Esophagus muscularis mucosa (tissue), 4 donors: ENCODE results near the gene IFNK. TPM values are rescaled to one million over a fixed set of nuclear protein-coding genes. Genes with fewer than 3 reads are reported as not detected.

Source experiments
- DNase-seq: peaks from one replicate; pipeline ENCODE4 v3.0.0-alpha.2; 2017; ENCODE audit errors: extremely low spot score
- H3K27ac ChIP-seq, 4 donors: fragments of 200-600 bp; sonication (generic); replicated peaks in 1 of 4; 1 replicate in 3 of 4; 2 replicates in 1 of 4; pipeline ENCODE4 v1.5.1; 2016 to 2019; ENCODE audit warnings: mild to moderate bottlenecking in 1 of 4
- H3K27me3 ChIP-seq, 4 donors: fragments of 200-600 bp; sonication (generic); one replicate each; pipeline versions ENCODE4 v1.5.1 to v1.6.0; 2016 to 2019
- H3K36me3 ChIP-seq, 4 donors: fragments of 200-600 bp; sonication (generic); one replicate each; pipeline ENCODE4 v1.5.1; 2016 to 2019
- H3K4me1 ChIP-seq, 4 donors: fragments of 200-600 bp; sonication (generic); one replicate each; pipeline ENCODE4 v1.5.1; 2016 to 2019
- H3K4me3 ChIP-seq, 4 donors: fragments of 200-600 bp; sonication (generic); 1 replicate in 2 of 4; 2 replicates in 2 of 4; pipeline ENCODE4 v1.5.1; 2016 to 2019; ENCODE audit warnings: mild to moderate bottlenecking in 4 of 4, moderate library complexity in 1 of 4
- H3K9me3 ChIP-seq, 4 donors: fragments of 200-600 bp; sonication (generic); 1 replicate in 3 of 4; 2 replicates in 1 of 4; pipeline ENCODE4 v1.5.1; 2016 to 2019
- EP300 ChIP-seq: sonication (generic); formaldehyde crosslinking; IDR thresholded peaks from one replicate; pipeline ENCODE4 v1.6.1; 2017; ENCODE audit warnings: antibody characterized with exemption
- POLR2A ChIP-seq: fragments of 450-650 bp; IDR thresholded peaks from one replicate; pipeline ENCODE4 v1.6.1; 2017; ENCODE audit warnings: antibody characterized with exemption, moderate library complexity, mild to moderate bottlenecking, low read depth
- POLR2AphosphoS5 ChIP-seq, 2 donors: sonication (generic); formaldehyde crosslinking; IDR thresholded peaks; one replicate each; pipeline ENCODE4 v1.6.1; 2017; ENCODE audit warnings: antibody characterized with exemption in 2 of 2
- WGBS: methylation state at CpG from one replicate; pipeline ENCODE4 v1.1.5; 2018; 5-methylcytosine and 5-hydroxymethylcytosine counted together
- intact Hi-C: fragments of 100-400 bp; cut with DNase I; formaldehyde crosslinking; loops from one replicate; pipeline ENCODE4 v1.15.1; 2023
- total RNA-seq, 4 donors: library from RNA; depleted of rRNA; stranded (reverse); fragments of >200 nt; gene quantifications; one replicate each; pipeline versions ENCODE4 v1.1.0 to v1.2.1, GENCODE V29; 2016
- TF ChIP-seq, protein P1 (sequence below), 3 experiments: fragments of 200-600 bp in 2 of 3; fragments of 450-650 bp in 1 of 3; sonication (generic) in 2 of 3; IDR thresholded peaks; one replicate each; pipeline ENCODE4 v1.5.1; 2017 to 2019; ENCODE audit warnings: antibody characterized with exemption in 3 of 3, mild to moderate bottlenecking in 2 of 3, moderate library complexity in 1 of 3

Gene IFNK
- total RNA-seq, 4 donors from 2014 or later: not detected

DNA sequence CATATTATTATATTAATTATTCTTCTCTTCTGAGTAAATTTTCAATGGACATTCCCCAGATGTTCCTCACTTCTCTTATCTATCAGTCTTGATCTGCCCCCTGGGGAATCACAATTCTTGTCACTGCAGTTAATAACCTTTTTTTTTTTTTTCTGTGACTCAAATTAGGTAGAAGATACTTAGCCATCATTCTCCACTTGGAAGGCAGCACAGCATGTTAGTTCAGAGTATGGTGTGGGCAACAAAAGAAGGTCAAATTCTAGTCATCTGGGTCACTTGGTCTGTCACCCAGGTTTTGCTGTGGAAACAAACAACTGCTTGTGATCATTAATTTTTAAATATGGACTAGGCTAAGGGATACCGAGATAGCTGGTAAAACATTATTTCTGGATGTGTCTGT, 13.7 kb downstream of the IFNK start:
- no peak for DNase-seq
- Histone ChIP-seq H3K9me3 (no peaks in the 10 kb centered on the region), H3K27me3 (no peaks in the 10 kb centered on the region), H3K4me3 (no peak overlapping the region), H3K4me1 (peaks cover 22 to 80% (median 75%) of the 10 kb centered on the region in 4 donors), H3K36me3 (peaks cover 0 to 5% (median 0%) of the 10 kb centered on the region in 4 donors), H3K27ac (peak overlapping the region in 1 of 4 donors; percentile 89)
- WGBS: 100% methylated on average over 1 of the region's 1 CpG
- TF ChIP-seq EP300 (no peak), POLR2AphosphoS5 (IDR thresholded peaks at IDR 0.05) (no peak), POLR2A (no peak)
- TF ChIP-seq, protein P1, sequence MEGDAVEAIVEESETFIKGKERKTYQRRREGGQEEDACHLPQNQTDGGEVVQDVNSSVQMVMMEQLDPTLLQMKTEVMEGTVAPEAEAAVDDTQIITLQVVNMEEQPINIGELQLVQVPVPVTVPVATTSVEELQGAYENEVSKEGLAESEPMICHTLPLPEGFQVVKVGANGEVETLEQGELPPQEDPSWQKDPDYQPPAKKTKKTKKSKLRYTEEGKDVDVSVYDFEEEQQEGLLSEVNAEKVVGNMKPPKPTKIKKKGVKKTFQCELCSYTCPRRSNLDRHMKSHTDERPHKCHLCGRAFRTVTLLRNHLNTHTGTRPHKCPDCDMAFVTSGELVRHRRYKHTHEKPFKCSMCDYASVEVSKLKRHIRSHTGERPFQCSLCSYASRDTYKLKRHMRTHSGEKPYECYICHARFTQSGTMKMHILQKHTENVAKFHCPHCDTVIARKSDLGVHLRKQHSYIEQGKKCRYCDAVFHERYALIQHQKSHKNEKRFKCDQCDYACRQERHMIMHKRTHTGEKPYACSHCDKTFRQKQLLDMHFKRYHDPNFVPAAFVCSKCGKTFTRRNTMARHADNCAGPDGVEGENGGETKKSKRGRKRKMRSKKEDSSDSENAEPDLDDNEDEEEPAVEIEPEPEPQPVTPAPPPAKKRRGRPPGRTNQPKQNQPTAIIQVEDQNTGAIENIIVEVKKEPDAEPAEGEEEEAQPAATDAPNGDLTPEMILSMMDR (IDR thresholded peaks at IDR 0.05): no peak
- intact Hi-C loops: no loop called here

DNA sequence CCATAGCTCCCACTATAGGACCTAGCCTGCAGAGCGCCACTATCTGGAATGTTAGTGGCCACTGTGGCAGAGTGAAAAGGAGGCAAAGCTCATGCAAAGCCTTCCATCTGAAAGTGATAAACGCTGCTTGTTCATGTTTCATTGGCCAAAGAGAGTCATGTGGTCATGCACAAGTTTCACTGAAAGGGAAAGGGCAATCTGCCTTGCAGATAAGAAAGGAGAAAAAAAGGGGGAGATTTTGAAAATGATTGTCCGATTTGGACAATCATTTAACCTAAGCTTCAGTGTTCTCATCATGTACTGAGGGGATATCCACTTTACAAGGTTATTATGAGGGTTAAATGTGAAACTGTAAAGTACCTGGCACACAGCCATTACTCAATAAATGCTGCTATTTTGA, 14.6 kb downstream of the IFNK start:
- DNase-seq: peak; percentile 39
- Histone ChIP-seq H3K4me3 (no peak overlapping the region), H3K36me3 (peaks cover 0 to 6% (median 0%) of the 10 kb centered on the region in 4 donors), H3K9me3 (no peaks in the 10 kb centered on the region), H3K27ac (peak overlapping the region; percentile 84 to 90 (median 87)), H3K27me3 (no peaks in the 10 kb centered on the region), H3K4me1 (peaks cover 20 to 80% (median 70%) of the 10 kb centered on the region in 4 donors)
- TF ChIP-seq POLR2AphosphoS5 (IDR thresholded peaks at IDR 0.05) (no peak), POLR2A (no peak), EP300 (no peak)
- TF ChIP-seq, protein P1 (IDR thresholded peaks at IDR 0.05): no peak
- 91% methylated on average over 3 of the region's 3 CpGs for WGBS
- intact Hi-C loops: no loop called here

DNA sequence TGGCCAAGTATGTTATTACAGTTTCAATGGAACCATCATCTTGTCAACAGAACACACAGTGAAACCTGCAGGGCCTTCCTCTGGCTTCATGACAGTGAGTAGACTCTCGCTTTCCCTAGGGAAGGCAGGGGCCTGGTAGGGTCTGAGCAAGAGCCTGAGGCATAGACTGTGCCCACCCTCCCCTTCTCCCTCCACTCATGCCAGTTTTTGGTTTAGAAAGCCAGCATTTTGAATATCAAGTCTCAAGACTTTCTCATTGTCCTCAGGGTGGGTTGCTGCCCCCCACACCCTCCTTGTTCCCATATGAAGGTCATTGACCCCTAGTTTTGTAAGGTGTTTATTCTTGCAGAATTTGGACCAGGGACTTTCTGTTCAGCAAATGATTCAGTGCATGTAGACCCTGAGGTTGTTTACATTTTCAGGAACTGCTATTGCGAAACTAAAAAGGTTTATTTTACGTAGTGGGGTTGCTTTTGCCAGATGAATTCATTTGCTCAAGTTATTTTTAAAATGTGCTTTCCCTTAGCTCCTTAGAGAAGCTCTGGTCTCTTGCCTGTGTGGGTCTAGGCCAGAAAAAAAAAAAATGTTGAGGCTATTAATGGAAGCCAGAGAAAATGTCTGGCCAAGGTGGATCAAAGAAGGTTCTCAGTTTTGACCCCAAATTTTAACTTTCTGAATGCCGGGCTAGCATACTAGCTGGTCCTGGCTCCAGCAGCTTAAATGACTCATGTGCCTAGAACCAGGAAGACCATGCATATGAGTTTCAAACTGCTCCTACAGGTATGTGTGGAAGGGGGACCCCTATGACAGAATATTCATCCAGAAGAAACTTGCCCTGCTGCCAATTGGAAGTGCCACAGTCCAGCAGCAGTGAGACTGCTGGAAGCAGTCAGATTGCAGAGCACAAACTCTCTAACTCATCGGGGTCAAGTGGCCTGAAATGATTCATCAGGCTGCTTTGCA, 15.7 kb downstream of the IFNK start:
- TF ChIP-seq EP300 (peak; percentile 96), POLR2AphosphoS5 (IDR thresholded peaks at IDR 0.05) (peak; percentile 64 to 89), POLR2A (no peak)
- H3K4me3 ChIP-seq: no peak overlapping the region
- peaks cover 0 to 17% (median 0%) of the 10 kb centered on the region in 4 donors for H3K36me3 ChIP-seq
- DNase-seq: no peak
- H3K27me3 ChIP-seq: no peaks in the 10 kb centered on the region
- no peaks in the 10 kb centered on the region for H3K9me3 ChIP-seq
- 30% methylated on average over 5 of the region's 5 CpGs for WGBS
- H3K4me1 ChIP-seq: peaks cover 20 to 69% (median 59%) of the 10 kb centered on the region in 4 donors
- peak overlapping the region; percentile 84 to 90 (median 87) for H3K27ac ChIP-seq
- intact Hi-C loops: no loop called here

DNA sequence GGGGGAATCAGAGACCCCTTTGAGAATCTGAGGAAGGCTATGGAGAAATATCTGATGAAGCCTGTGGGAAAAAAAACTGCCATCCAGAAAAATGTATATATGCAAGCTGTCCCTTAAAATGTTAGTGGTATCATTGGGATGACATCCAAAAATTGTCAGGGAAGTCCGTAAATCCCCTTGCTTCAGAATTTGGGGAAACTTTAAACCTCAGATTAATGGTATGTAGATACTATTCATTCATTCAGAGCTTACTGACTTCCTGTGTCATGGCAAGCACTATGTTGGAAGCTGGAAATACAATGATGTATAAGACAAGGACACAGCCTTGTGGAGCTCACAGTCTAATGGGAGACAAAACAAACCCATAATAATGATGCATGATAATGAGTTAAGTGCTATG, 16.4 kb downstream of the IFNK start:
- H3K27ac ChIP-seq: peak overlapping the region; percentile 84 to 90 (median 87)

DNA sequence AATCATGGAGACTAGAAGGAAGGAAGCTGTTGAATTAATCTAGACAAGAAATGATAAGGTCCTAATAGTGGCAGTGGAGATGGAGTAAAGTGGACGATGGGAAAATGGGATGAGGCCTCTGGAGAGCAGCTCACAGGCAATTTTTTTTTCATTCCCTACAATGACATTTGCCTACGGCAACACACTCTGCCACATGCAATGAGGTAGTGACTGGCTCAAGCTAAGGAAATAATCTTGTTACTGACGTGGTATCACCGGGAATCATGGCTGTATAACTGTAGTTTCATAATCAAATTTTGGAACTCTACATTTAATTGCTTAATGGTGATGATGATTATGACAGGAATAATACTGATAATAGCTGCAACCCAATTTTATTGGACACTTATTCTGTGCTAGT, 17.6 kb downstream of the IFNK start:
- 44% methylated on average over 4 of the region's 4 CpGs for WGBS
- intact Hi-C loops: no loop called here
- Histone ChIP-seq H3K9me3 (no peaks in the 10 kb centered on the region), H3K4me1 (peaks cover 20 to 53% (median 47%) of the 10 kb centered on the region in 4 donors), H3K27ac (peak overlapping the region; percentile 84 to 90 (median 87)), H3K27me3 (no peaks in the 10 kb centered on the region), H3K36me3 (peaks cover 0 to 18% (median 7%) of the 10 kb centered on the region in 4 donors), H3K4me3 (no peak overlapping the region)
- TF ChIP-seq EP300 (no peak), POLR2A (no peak), POLR2AphosphoS5 (IDR thresholded peaks at IDR 0.05) (no peak)
- TF ChIP-seq, protein P1 (IDR thresholded peaks at IDR 0.05): no peak
- DNase-seq: no peak

More for the DNA sequence above, 16.4 kb downstream of the IFNK start:
- no peak for DNase-seq
- Histone ChIP-seq H3K27me3 (no peaks in the 10 kb centered on the region), H3K4me1 (peaks cover 20 to 66% (median 58%) of the 10 kb centered on the region in 4 donors), H3K36me3 (peaks cover 0 to 21% (median 2%) of the 10 kb centered on the region in 4 donors), H3K4me3 (no peak overlapping the region), H3K9me3 (no peaks in the 10 kb centered on the region)
- WGBS: 45% methylated on average over 1 of the region's 1 CpG
- no peak for TF ChIP-seq EP300
- TF ChIP-seq POLR2A: no peak
- TF ChIP-seq, protein P1 (IDR thresholded peaks at IDR 0.05): no peak
- no peak for TF ChIP-seq POLR2AphosphoS5 (IDR thresholded peaks at IDR 0.05)
- intact Hi-C loops: no loop called here
